SK-N-SH treated with all-trans-retinoic acid at 6 μM for 48 hours (cell line): Measurements from ENCODE around the gene DCP2.
A peak's percentile ranks its signal among the peaks of the same experiment; 100 is the strongest.

Experiments
- ATAC-seq: fragments of 200-7000 bp; cut with Tn5 transposase; 3 replicates; pipeline ENCODE4 v1.9.1; 2020; ENCODE audit warnings: mild to moderate bottlenecking, moderate library complexity
- ARNTL ChIP-seq: fragments of 450-650 bp; formaldehyde crosslinking; IDR thresholded peaks from 2 replicates; pipeline ENCODE4 v1.5.0; 2020; ENCODE audit warnings: low read depth, mild to moderate bottlenecking, moderate library complexity, borderline replicate concordance
- BACH2 ChIP-seq: fragments of 250-450 bp; sonication (Bioruptor Pico); IDR thresholded peaks from 2 replicates; pipeline ENCODE4 v1.9.0; 2021; ENCODE audit warnings: mild to moderate bottlenecking, borderline replicate concordance
- CREB5 ChIP-seq: fragments of 250-450 bp; sonication (Bioruptor Pico); IDR thresholded peaks from 2 replicates; pipeline ENCODE4 v1.5.1; 2020; ENCODE audit warnings: low read depth, mild to moderate bottlenecking, moderate library complexity
- CSDC2 ChIP-seq: fragments of 250-450 bp; sonication (Bioruptor Pico); IDR thresholded peaks from 2 replicates; pipeline ENCODE4 v1.5.0; 2020; ENCODE audit warnings: mild to moderate bottlenecking, moderate library complexity
- ESRRG ChIP-seq: fragments of 250-450 bp; sonication (Bioruptor Pico); IDR thresholded peaks from 2 replicates; pipeline ENCODE4 v1.6.1; 2021; ENCODE audit warnings: mild to moderate bottlenecking
- ISL1 ChIP-seq: fragments of 250-450 bp; sonication (Bioruptor Pico); IDR thresholded peaks from 2 replicates; pipeline ENCODE4 v2.1.2; 2022; ENCODE audit warnings: mild to moderate bottlenecking, moderate library complexity
- OSR1 ChIP-seq: fragments of 250-450 bp; sonication (Bioruptor Pico); IDR thresholded peaks from 2 replicates; pipeline ENCODE4 v1.8.0; 2022; ENCODE audit warnings: moderate library complexity, mild to moderate bottlenecking, inconsistent platforms
- PATZ1 ChIP-seq: fragments of 250-450 bp; sonication (Bioruptor Pico); IDR thresholded peaks from 2 replicates; pipeline ENCODE4 v1.8.0; 2020; ENCODE audit warnings: mild to moderate bottlenecking, moderate library complexity, borderline replicate concordance
- POU6F1 ChIP-seq: fragments of 250-450 bp; sonication (Bioruptor Pico); IDR thresholded peaks from 2 replicates; pipeline ENCODE4 v1.8.0; 2021; ENCODE audit warnings: low read depth, mild to moderate bottlenecking, moderate library complexity, borderline replicate concordance
- PPARA ChIP-seq: fragments of 250-450 bp; sonication (Bioruptor Pico); IDR thresholded peaks from 2 replicates; pipeline ENCODE4 v1.5.0; 2020; ENCODE audit warnings: mild to moderate bottlenecking, borderline replicate concordance
- RARB ChIP-seq: fragments of 250-450 bp; sonication (Bioruptor Pico); IDR thresholded peaks from 2 replicates; pipeline ENCODE4 v1.8.0; 2021; ENCODE audit warnings: mild to moderate bottlenecking, moderate library complexity
- SNAI2 ChIP-seq: fragments of 250-450 bp; sonication (Bioruptor Pico); IDR thresholded peaks from 2 replicates; pipeline ENCODE4 v1.5.0; 2020; ENCODE audit warnings: mild to moderate bottlenecking, moderate library complexity
- TCF4 ChIP-seq: fragments of 250-450 bp; sonication (Bioruptor Pico); IDR thresholded peaks from 2 replicates; pipeline ENCODE4 v1.8.0; 2021; ENCODE audit warnings: mild to moderate bottlenecking, moderate library complexity, borderline replicate concordance
- TOX ChIP-seq: fragments of 250-450 bp; sonication (Bioruptor Pico); IDR thresholded peaks from 2 replicates; pipeline ENCODE4 v1.8.0; 2021; ENCODE audit warnings: mild to moderate bottlenecking, moderate library complexity, borderline replicate concordance
- TSHZ2 ChIP-seq: fragments of 250-450 bp; sonication (Bioruptor Pico); IDR thresholded peaks from 2 replicates; pipeline ENCODE4 v1.5.0; 2020; ENCODE audit warnings: mild to moderate bottlenecking, moderate library complexity
- ZC3H10 ChIP-seq: fragments of 250-450 bp; sonication (Bioruptor Pico); IDR thresholded peaks from 2 replicates; pipeline ENCODE4 v1.5.1; 2021; ENCODE audit warnings: mild to moderate bottlenecking, moderate library complexity
- ZFP3 ChIP-seq: fragments of 250-450 bp; sonication (Bioruptor Pico); IDR thresholded peaks from 2 replicates; pipeline ENCODE4 v1.5.0; 2020; ENCODE audit warnings: mild to moderate bottlenecking, moderate library complexity
- ZFP30 ChIP-seq: fragments of 450-650 bp; formaldehyde crosslinking; IDR thresholded peaks from 2 replicates; pipeline ENCODE4 v1.5.0; 2022; ENCODE audit warnings: mild to moderate bottlenecking, moderate library complexity
- ZNF565 ChIP-seq: fragments of 450-650 bp; formaldehyde crosslinking; conservative IDR thresholded peaks from 2 replicates; pipeline ENCODE4 v1.5.0; 2020; ENCODE audit warnings: low read depth, mild to moderate bottlenecking, moderate library complexity
- ZNF70 ChIP-seq: fragments of 450-650 bp; formaldehyde crosslinking; IDR thresholded peaks from 2 replicates; pipeline ENCODE4 v1.5.0; 2020; ENCODE audit warnings: mild to moderate bottlenecking, moderate library complexity
- ZNF8 ChIP-seq: fragments of 450-650 bp; formaldehyde crosslinking; IDR thresholded peaks from 2 replicates; pipeline ENCODE4 v1.5.0; 2020; ENCODE audit warnings: mild to moderate bottlenecking, moderate library complexity
- TF ChIP-seq, protein P1 (sequence below): fragments of 250-450 bp; sonication (Bioruptor Pico); IDR thresholded peaks from 2 replicates; pipeline ENCODE4 v1.5.1; 2021; ENCODE audit warnings: mild to moderate bottlenecking, moderate library complexity

DCP2 gene

GRCh38 chr5:113044776-113045465 lies 68.3 kb downstream of the DCP2 start:
- ATAC-seq, result no peak
- TF ChIP-seq OSR1 (CRISPR knock-in tag) (no peak), ARNTL (no peak), PATZ1 (CRISPR knock-in tag) (no peak), CREB5 (CRISPR knock-in tag) (no peak), SNAI2 (CRISPR knock-in tag) (no peak), BACH2 (no peak), ZC3H10 (CRISPR knock-in tag) (no peak), RARB (no peak), ZFP30 (CRISPR knock-in tag) (no peak), TCF4 (CRISPR knock-in tag) (no peak), ESRRG (CRISPR knock-in tag) (no peak), TSHZ2 (CRISPR knock-in tag) (no peak), ISL1 (CRISPR knock-in tag) (no peak), ZNF70 (CRISPR knock-in tag) (no peak), ZNF8 (CRISPR knock-in tag) (no peak), PPARA (CRISPR knock-in tag) (no peak), CSDC2 (CRISPR knock-in tag) (no peak), POU6F1 (CRISPR knock-in tag) (no peak), ZNF565 (CRISPR knock-in tag) (no peak)
- TF ChIP-seq, protein P1, sequence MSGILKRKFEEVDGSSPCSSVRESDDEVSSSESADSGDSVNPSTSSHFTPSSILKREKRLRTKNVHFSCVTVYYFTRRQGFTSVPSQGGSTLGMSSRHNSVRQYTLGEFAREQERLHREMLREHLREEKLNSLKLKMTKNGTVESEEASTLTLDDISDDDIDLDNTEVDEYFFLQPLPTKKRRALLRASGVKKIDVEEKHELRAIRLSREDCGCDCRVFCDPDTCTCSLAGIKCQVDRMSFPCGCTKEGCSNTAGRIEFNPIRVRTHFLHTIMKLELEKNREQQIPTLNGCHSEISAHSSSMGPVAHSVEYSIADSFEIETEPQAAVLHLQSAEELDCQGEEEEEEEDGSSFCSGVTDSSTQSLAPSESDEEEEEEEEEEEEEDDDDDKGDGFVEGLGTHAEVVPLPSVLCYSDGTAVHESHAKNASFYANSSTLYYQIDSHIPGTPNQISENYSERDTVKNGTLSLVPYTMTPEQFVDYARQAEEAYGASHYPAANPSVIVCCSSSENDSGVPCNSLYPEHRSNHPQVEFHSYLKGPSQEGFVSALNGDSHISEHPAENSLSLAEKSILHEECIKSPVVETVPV (CRISPR knock-in tag), result no peak

DNA sequence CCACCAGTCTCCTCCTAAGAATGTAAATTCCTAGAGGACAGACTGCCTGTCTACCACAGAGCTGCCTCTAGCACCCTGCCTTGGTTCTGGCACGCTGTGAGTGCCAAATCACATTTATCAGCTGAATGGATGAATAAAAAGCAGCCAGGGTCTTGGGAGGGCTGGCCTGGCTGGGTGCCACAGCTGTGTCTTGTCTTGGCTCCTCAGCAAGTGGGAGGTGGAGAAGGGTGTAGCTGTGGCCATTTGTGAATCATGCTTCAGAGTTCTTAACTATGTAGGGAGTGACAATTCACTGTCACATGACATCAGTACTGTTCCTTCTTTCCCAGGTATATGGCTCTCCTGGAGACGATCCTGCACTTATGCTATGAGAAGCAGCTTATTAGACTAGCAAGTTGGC lies 70.6 kb downstream of the DCP2 start:
- peak; percentile 17; the same call in 2 of the 3 replicates for ATAC-seq
- TF ChIP-seq ZFP3 (no peak), RARB (no peak), ZNF565 (CRISPR knock-in tag) (no peak), TOX (CRISPR knock-in tag) (no peak), ZFP30 (CRISPR knock-in tag) (no peak), PPARA (CRISPR knock-in tag) (no peak)
